Endodermal cell (in vitro differentiated cells): Measurements from ENCODE around the gene EGFLAM. TPM values are rescaled to one million over a fixed set of nuclear protein-coding genes. Genes with fewer than 3 reads are reported as not detected.

Source experiments
- DNase-seq: peaks from one replicate; pipeline ENCODE4 v3.0.0-alpha.2; 2017
- H3K27ac ChIP-seq: 2 replicates; pipeline ENCODE4 v1.5.1; 2013; ENCODE audit warnings: mild to moderate bottlenecking, low read depth, low read length, moderate library complexity
- H3K27me3 ChIP-seq: 2 replicates; pipeline ENCODE4 v1.6.1; 2013; ENCODE audit warnings: mild to moderate bottlenecking, low read length, moderate library complexity; ENCODE audit not compliant: insufficient read depth, control insufficient read depth, poor library complexity, severe bottlenecking
- H3K36me3 ChIP-seq: 2 replicates; pipeline ENCODE4 v1.7.0; 2013; ENCODE audit warnings: mild to moderate bottlenecking, low read length, moderate library complexity; ENCODE audit not compliant: control insufficient read depth, insufficient read depth
- H3K4me1 ChIP-seq: one replicate; pipeline ENCODE4 v1.7.0; 2013; ENCODE audit warnings: low read length; ENCODE audit not compliant: control insufficient read depth, insufficient read depth
- H3K4me3 ChIP-seq: 2 replicates; pipeline ENCODE4 v1.5.1; 2013; ENCODE audit warnings: mild to moderate bottlenecking, low read length, moderate library complexity
- H3K9ac ChIP-seq: 2 replicates; pipeline ENCODE4 v1.6.1; 2013; ENCODE audit warnings: mild to moderate bottlenecking, low read length, moderate library complexity; ENCODE audit not compliant: poor library complexity, severe bottlenecking; ENCODE audit errors: extremely low read depth
- H3K9me3 ChIP-seq: 2 replicates; pipeline ENCODE4 v1.6.1; 2013; ENCODE audit warnings: mild to moderate bottlenecking, low read length, moderate library complexity; ENCODE audit not compliant: control insufficient read depth
- H3K27ac Mint-ChIP-seq: 2 replicates; pipeline ENCODE4 v1.8.0; 2020; ENCODE audit warnings: mixed read lengths
- H3K27me3 Mint-ChIP-seq: 2 replicates; pipeline ENCODE4 v1.8.0; 2021; ENCODE audit warnings: mild to moderate bottlenecking, mixed read lengths; ENCODE audit not compliant: insufficient read depth
- H3K36me3 Mint-ChIP-seq: 2 replicates; pipeline ENCODE4 v1.8.0; 2020; ENCODE audit warnings: low read depth, mixed read lengths
- H3K4me1 Mint-ChIP-seq: 2 replicates; pipeline ENCODE4 v1.8.0; 2020; ENCODE audit warnings: mixed read lengths
- H3K4me3 Mint-ChIP-seq: 2 replicates; pipeline ENCODE4 v1.8.0; 2020; ENCODE audit warnings: mild to moderate bottlenecking, moderate library complexity, mixed read lengths
- H3K9me3 Mint-ChIP-seq: 2 replicates; pipeline ENCODE4 v1.8.0; 2020; ENCODE audit warnings: mild to moderate bottlenecking, mixed read lengths
- WGBS, 2 experiments: methylation state at CpG; one replicate each; pipeline versions ENCODE4 v1.1.5 to v1.1.7; 2013; ENCODE audit warnings: missing lambda C conversion rate in 2 of 2, mixed read lengths in 1 of 2; ENCODE audit not compliant: insufficient coverage in 1 of 2, insufficient read length in 1 of 2; 5-methylcytosine and 5-hydroxymethylcytosine counted together
- total RNA-seq, 2 donors: library from RNA; stranded (reverse); fragmentation: NEBNext Ultra II Directional in 1 of 2; extraction: Animal tissue kit (Norgen Biotek cat#: 25700) in 1 of 2; gene quantifications; 2 replicates in 1 of 2; 3 replicates in 1 of 2; pipeline ENCODE4 v1.2.1, GENCODE V29; 2021
- TF ChIP-seq, protein P1 (sequence below): fragments of 200-600 bp; sonication (generic); conservative IDR thresholded peaks from 2 replicates; pipeline ENCODE4 v1.5.0; 2021; ENCODE audit warnings: antibody characterized with exemption, mild to moderate bottlenecking

EGFLAM gene
- total RNA-seq, 2 donors from 2014 or later: 4.4 to 8.8 TPM

DNA sequence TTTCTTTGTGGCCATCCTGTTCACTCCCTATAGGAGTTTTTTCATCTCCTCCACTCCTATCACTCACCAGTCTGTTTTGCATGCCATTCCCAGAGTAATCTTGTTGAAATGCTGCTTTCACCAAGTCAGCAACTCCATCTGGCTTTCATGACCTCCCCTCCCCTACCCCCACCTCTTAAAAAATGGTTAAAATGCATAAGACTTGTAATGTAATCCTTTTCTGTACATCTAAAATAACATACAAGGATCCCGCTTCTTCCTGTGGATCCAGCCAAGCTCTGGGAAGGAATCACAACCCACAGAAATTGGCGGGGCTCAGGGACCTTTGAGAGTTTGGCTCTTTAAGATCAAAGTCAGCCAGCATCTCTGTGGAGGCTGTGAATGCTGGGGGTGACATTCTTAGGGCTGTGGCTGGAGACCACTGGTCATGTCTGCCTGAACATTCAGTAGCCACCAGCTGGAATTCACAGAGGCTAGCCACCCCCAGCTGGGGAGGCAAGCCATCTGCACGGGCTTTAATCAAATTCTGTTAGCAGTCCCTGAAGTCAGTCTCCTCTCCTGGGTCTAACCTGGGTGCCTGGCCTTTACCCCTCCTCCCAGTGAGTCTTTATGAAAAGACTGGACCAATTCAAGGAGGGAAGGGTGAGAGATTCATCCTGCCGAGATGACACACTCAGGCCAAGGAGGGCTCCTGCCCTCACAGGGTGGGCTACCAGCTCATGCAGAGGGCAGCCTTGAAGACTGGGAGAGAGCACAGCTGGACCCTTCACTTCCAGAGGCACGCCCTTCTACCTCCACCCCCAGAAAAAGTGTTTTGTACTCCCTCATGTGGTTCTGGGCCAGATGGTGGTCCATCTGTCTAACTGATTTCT, 165.2 kb downstream of the EGFLAM start:
- peaks cover 26% of the 10 kb centered on the region for H3K4me1 Mint-ChIP-seq
- Histone ChIP-seq H3K27me3 (peaks cover 50% of the 10 kb centered on the region), H3K4me3 (no peak overlapping the region), H3K4me1 (no peaks in the 10 kb centered on the region), H3K36me3 (no peaks in the 10 kb centered on the region), H3K27ac (no peak overlapping the region), H3K9me3 (no peaks in the 10 kb centered on the region), H3K9ac (no peak overlapping the region)
- H3K27ac Mint-ChIP-seq: no peak overlapping the region
- peaks cover 2% of the 10 kb centered on the region for H3K36me3 Mint-ChIP-seq
- no peaks in the 10 kb centered on the region for H3K9me3 Mint-ChIP-seq
- no peak overlapping the region for H3K4me3 Mint-ChIP-seq
- H3K27me3 Mint-ChIP-seq: peaks cover 84% of the 10 kb centered on the region
- TF ChIP-seq, protein P1, sequence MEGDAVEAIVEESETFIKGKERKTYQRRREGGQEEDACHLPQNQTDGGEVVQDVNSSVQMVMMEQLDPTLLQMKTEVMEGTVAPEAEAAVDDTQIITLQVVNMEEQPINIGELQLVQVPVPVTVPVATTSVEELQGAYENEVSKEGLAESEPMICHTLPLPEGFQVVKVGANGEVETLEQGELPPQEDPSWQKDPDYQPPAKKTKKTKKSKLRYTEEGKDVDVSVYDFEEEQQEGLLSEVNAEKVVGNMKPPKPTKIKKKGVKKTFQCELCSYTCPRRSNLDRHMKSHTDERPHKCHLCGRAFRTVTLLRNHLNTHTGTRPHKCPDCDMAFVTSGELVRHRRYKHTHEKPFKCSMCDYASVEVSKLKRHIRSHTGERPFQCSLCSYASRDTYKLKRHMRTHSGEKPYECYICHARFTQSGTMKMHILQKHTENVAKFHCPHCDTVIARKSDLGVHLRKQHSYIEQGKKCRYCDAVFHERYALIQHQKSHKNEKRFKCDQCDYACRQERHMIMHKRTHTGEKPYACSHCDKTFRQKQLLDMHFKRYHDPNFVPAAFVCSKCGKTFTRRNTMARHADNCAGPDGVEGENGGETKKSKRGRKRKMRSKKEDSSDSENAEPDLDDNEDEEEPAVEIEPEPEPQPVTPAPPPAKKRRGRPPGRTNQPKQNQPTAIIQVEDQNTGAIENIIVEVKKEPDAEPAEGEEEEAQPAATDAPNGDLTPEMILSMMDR: no peak
- 84 to 100% methylated on average over 3 to 5 of the region's 5 CpGs for WGBS, 2 experiments
- no peak for DNase-seq

DNA sequence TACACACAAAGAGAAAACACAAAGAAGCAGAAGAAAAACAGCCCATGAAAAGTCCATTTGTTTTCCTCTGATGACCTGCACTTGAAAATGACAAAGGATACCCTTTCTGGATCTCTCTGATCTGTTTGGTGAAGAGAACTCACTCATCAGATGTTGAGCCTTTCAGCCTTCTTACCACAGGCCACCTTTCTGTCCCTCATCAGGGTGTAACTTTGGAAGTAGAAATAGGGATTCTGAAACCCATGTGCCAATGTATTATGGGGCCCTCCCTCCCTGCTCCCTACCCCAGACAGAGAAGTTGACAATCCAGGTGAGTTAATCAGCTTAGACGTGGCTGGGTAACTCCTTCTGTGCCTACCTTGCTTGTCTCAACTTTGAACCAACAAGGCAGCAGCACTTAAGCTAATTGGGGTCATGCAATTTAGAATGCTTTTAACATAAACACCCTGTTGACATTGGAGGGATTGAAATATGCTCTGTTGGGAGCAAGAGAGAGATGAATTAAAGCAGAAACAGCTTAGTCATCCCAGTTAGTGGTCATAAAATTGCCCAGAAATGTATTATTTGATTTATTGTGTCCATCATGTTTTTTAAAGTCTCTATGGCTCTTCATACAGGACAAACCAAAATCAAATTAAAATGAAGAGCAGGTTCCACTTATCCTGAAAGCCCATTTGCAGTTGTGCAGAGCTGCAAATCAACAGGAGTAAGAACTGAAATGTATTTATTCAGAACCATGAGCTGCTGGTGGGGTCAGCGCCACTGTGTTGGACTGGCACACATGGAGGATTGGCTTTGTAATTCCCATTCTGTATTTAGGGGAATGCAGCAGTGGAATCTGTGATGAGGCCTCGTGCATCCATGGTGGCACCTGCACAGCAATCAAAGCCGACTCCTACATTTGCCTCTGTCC, 166.0 kb downstream of the EGFLAM start:
- DNase-seq: no peak
- Histone ChIP-seq H3K9me3 (no peaks in the 10 kb centered on the region), H3K9ac (no peak overlapping the region), H3K4me3 (no peak overlapping the region), H3K4me1 (no peaks in the 10 kb centered on the region), H3K36me3 (no peaks in the 10 kb centered on the region), H3K27me3 (peaks cover 58% of the 10 kb centered on the region), H3K27ac (no peak overlapping the region)
- peaks cover 84% of the 10 kb centered on the region for H3K27me3 Mint-ChIP-seq
- 94% methylated on average over 2 to 4 of the region's 4 CpGs for WGBS, 2 experiments
- TF ChIP-seq, protein P1: no peak
- no peak overlapping the region for H3K27ac Mint-ChIP-seq
- H3K36me3 Mint-ChIP-seq: peaks cover 2% of the 10 kb centered on the region
- no peak overlapping the region for H3K4me3 Mint-ChIP-seq
- H3K4me1 Mint-ChIP-seq: peaks cover 32% of the 10 kb centered on the region
- H3K9me3 Mint-ChIP-seq: no peaks in the 10 kb centered on the region

DNA sequence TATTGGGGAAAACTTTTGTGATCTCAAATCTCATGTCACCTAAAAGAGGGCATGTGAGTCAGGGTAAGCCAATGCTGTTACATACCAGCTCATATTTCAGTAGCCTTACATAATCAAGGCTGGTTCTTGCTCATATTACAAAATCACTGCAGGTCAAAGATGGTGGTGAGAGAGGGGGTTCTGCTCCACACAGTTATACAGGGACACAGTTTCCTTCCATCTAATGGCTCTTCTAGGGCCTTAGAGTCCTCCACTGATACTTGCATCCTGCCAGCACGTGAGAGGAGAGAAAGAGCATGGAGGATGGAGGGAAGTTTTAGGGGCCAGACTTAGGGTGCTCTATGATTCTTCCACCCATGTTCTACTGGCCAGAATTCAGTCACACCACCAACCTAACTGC, 168.1 kb downstream of the EGFLAM start:
- TF ChIP-seq, protein P1: no peak
- peaks cover 95% of the 10 kb centered on the region for H3K27me3 Mint-ChIP-seq
- H3K4me1 Mint-ChIP-seq: peaks cover 38% of the 10 kb centered on the region
- Histone ChIP-seq H3K9ac (no peak overlapping the region), H3K9me3 (no peaks in the 10 kb centered on the region), H3K27ac (no peak overlapping the region), H3K36me3 (no peaks in the 10 kb centered on the region), H3K4me3 (no peak overlapping the region), H3K4me1 (no peaks in the 10 kb centered on the region), H3K27me3 (peaks cover 68% of the 10 kb centered on the region)
- no peak overlapping the region for H3K4me3 Mint-ChIP-seq
- no peaks in the 10 kb centered on the region for H3K9me3 Mint-ChIP-seq
- DNase-seq: no peak
- no peak overlapping the region for H3K27ac Mint-ChIP-seq
- peaks cover 2% of the 10 kb centered on the region for H3K36me3 Mint-ChIP-seq
- 100% methylated on average over 1 of the region's 1 CpG; no CpG with 5 or more reads in 1 of the 2 experiments for WGBS, 2 experiments
